Gastroesophageal sphincter (tissue), 4 donors: ENCODE measurements around the gene PLS3. TPM values are rescaled to one million over a fixed set of nuclear protein-coding genes. Genes with fewer than 3 reads are reported as not detected.
A peak's percentile ranks its signal among the peaks of the same experiment; 100 is the strongest.

Experiments used
- ATAC-seq: fragments of 150-250 bp; one replicate; pipeline ENCODE4 v1.9.1; 2016; ENCODE audit warnings: mild to moderate bottlenecking, moderate library complexity
- H3K27ac ChIP-seq, 4 donors: fragments of 200-600 bp; sonication (generic) in 3 of 4; 1 replicate in 3 of 4; 2 replicates in 1 of 4; pipeline ENCODE4 v1.5.1; 2016 to 2019
- H3K27me3 ChIP-seq: fragments of 200-600 bp; sonication (generic); one replicate; pipeline ENCODE4 v1.5.1; 2019
- H3K36me3 ChIP-seq, 2 donors: fragments of 200-600 bp; sonication (generic); one replicate each; pipeline ENCODE4 v1.5.1; 2019; ENCODE audit warnings: control low read depth in 1 of 2
- H3K4me1 ChIP-seq, 3 donors: fragments of 200-600 bp; sonication (generic); 1 replicate in 2 of 3; 2 replicates in 1 of 3; pipeline ENCODE4 v1.5.1; 2016 to 2019; ENCODE audit warnings: control low read depth in 2 of 3
- H3K4me3 ChIP-seq, 2 donors: fragments of 200-600 bp; sonication (generic); one replicate each; pipeline ENCODE4 v1.5.1; 2019; ENCODE audit warnings: mild to moderate bottlenecking in 1 of 2, moderate library complexity in 1 of 2
- H3K9me3 ChIP-seq, 3 donors: fragments of 200-600 bp; sonication (generic); one replicate each; pipeline ENCODE4 v1.5.1; 2017 to 2019; ENCODE audit warnings: control low read depth in 2 of 3
- CTCF ChIP-seq, 4 experiments: fragments of 200-600 bp in 2 of 4; fragments of 450-650 bp in 2 of 4; sonication (generic) in 1 of 4; IDR thresholded peaks; one replicate each; pipeline ENCODE4 v1.5.1; 2017 to 2019; ENCODE audit warnings: antibody characterized with exemption in 4 of 4, mild to moderate bottlenecking in 2 of 4, moderate library complexity in 2 of 4
- EP300 ChIP-seq: sonication (generic); formaldehyde crosslinking; IDR thresholded peaks from one replicate; pipeline ENCODE4 v1.6.1; 2017; ENCODE audit warnings: antibody characterized with exemption, mild to moderate bottlenecking
- POLR2A ChIP-seq, 2 donors: fragments of 450-650 bp; IDR thresholded peaks; one replicate each; pipeline ENCODE4 v1.6.1; 2017; ENCODE audit warnings: antibody characterized with exemption in 2 of 2, mild to moderate bottlenecking in 2 of 2, moderate library complexity in 1 of 2
- POLR2AphosphoS5 ChIP-seq: sonication (generic); formaldehyde crosslinking; IDR thresholded peaks from one replicate; pipeline ENCODE4 v1.6.1; 2017; ENCODE audit warnings: antibody characterized with exemption
- whole genome bisulfite sequencing, 2 donors: methylation state at CpG; one replicate each; pipeline ENCODE4 v1.1.5; 2018; ENCODE audit warnings: low coverage in 1 of 2; 5-methylcytosine and 5-hydroxymethylcytosine counted together
- total RNA-seq, 4 donors: library from RNA; depleted of rRNA; stranded (reverse); fragments of >200 nt; gene quantifications; one replicate each; pipeline ENCODE4 v1.1.0, GENCODE V29; 2016

Gene PLS3
- total RNA-seq, 4 donors from 2014 or later = 83.5 to 134 (median 114) TPM

- Histone ChIP-seq H3K4me3 (no peak overlapping the region), H3K36me3 (no peaks in the 10 kb centered on the region), H3K4me1 (no peaks in the 10 kb centered on the region), H3K27me3 (no peaks in the 10 kb centered on the region), H3K27ac (no peak overlapping the region), H3K9me3 (no peaks in the 10 kb centered on the region)
- TF ChIP-seq CTCF (IDR thresholded peaks at IDR 0.05) = peak in 2 of 4 experiments; percentile 30 to 50
- no peak for TF ChIP-seq POLR2AphosphoS5
- TF ChIP-seq EP300 = no peak
- no peak for TF ChIP-seq POLR2A (IDR thresholded peaks at IDR 0.05)
- no peak for ATAC-seq
- 7 to 9% methylated on average over 3 to 7 of the region's 7 CpGs for WGBS, 2 donors
These were observed 118.5 kb downstream of the PLS3 start for GRCh38 chrX:115679460-115679859.

GRCh38 chrX:115687595-115687994 is 126.6 kb downstream of the PLS3 start:
- ATAC-seq = no peak
- 67 to 100% methylated on average over 2 to 4 of the region's 4 CpGs for WGBS, 2 donors

GRCh38 chrX:115689931-115690330 is 129.0 kb downstream of the PLS3 start:
- H3K9me3 ChIP-seq = no peaks in the 10 kb centered on the region
- H3K36me3 ChIP-seq = no peaks in the 10 kb centered on the region
- no peak overlapping the region for H3K4me3 ChIP-seq
- peak overlapping the region in 3 of 4 donors; percentile 35 to 48 (median 45) for H3K27ac ChIP-seq
- ATAC-seq = peak; percentile 16
- TF ChIP-seq POLR2A (IDR thresholded peaks at IDR 0.05) (no peak), EP300 (no peak), CTCF (IDR thresholded peaks at IDR 0.05) (no peak), POLR2AphosphoS5 (no peak)
- no peaks in the 10 kb centered on the region for H3K4me1 ChIP-seq
- WGBS, 2 donors = 17 to 24% methylated on average over 4 of the region's 4 CpGs
- no peaks in the 10 kb centered on the region for H3K27me3 ChIP-seq

More at GRCh38 chrX:115687595-115687994, 126.6 kb downstream of the PLS3 start:
- no peaks in the 10 kb centered on the region for H3K36me3 ChIP-seq
- no peak for TF ChIP-seq EP300
- no peak for TF ChIP-seq CTCF (IDR thresholded peaks at IDR 0.05)
- no peak for TF ChIP-seq POLR2A (IDR thresholded peaks at IDR 0.05)
- TF ChIP-seq POLR2AphosphoS5 = no peak
- no peak overlapping the region for H3K27ac ChIP-seq
- H3K9me3 ChIP-seq = no peaks in the 10 kb centered on the region
- H3K4me3 ChIP-seq = no peak overlapping the region
- H3K4me1 ChIP-seq = no peaks in the 10 kb centered on the region
- no peaks in the 10 kb centered on the region for H3K27me3 ChIP-seq

- H3K9me3 ChIP-seq = no peaks in the 10 kb centered on the region
- H3K27me3 ChIP-seq = no peaks in the 10 kb centered on the region
- TF ChIP-seq EP300 = no peak
- TF ChIP-seq POLR2A (IDR thresholded peaks at IDR 0.05) = no peak
- no peak for TF ChIP-seq POLR2AphosphoS5
- peak; percentile 58 to 84 (median 64) for TF ChIP-seq CTCF (IDR thresholded peaks at IDR 0.05)
- no peak overlapping the region for H3K4me3 ChIP-seq
- peak; percentile 81 for ATAC-seq
- peak overlapping the region in 3 of 4 donors; percentile 35 to 48 (median 45) for H3K27ac ChIP-seq
- no peaks in the 10 kb centered on the region for H3K36me3 ChIP-seq
- no peaks in the 10 kb centered on the region for H3K4me1 ChIP-seq
- WGBS, 2 donors = 13% methylated on average over 4 of the region's 4 CpGs; no CpG with 5 or more reads in 1 of the 2 donors
These were observed 129.7 kb downstream of the PLS3 start for GRCh38 chrX:115690511-115691216.

- no peaks in the 10 kb centered on the region for H3K4me1 ChIP-seq
- H3K9me3 ChIP-seq = no peaks in the 10 kb centered on the region
- H3K36me3 ChIP-seq = no peaks in the 10 kb centered on the region
- H3K27me3 ChIP-seq = no peaks in the 10 kb centered on the region
- no peak for TF ChIP-seq CTCF (IDR thresholded peaks at IDR 0.05)
- WGBS, 2 donors = 29 to 62% methylated on average over 2 of the region's 6 CpGs
- no peak for ATAC-seq
- no peak overlapping the region for H3K27ac ChIP-seq
- no peak overlapping the region for H3K4me3 ChIP-seq
These were observed 132.5 kb downstream of the PLS3 start for GRCh38 chrX:115693476-115693875.
